NK-92 treated with Interleukin-12 subunit alpha and Interleukin-12 subunit beta, amount 100 ng/mL, for 24 hours (cell line): Measurements from ENCODE around the gene CNTFR.

Experiments used
- DNase-seq: peaks from one replicate; lab custom pipeline; 2025; lab: John Stamatoyannopoulos, UW

Gene CNTFR

DNA sequence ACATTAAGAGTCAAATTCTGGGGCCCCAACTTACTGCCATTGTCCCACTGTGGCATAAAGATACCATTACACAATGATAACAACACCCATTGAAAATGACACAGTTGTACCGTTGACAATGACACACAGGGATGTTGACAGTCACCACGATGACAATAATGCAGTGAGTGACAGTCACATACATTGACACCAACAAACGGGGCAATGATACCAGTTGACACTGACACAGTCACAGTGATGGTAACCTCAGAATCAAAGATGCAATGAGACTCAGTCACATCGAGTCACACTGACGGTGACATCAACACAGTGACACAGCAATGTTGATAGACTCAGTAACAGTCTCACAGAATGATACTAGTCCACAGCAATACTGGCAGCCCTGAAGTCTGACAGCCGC lies 16.9 kb downstream of the CNTFR start:
- no peak for DNase-seq

- DNase-seq, result no peak
Measured at GRCh38 chr9:34572092-34572491, 17.4 kb downstream of the CNTFR start.

DNA sequence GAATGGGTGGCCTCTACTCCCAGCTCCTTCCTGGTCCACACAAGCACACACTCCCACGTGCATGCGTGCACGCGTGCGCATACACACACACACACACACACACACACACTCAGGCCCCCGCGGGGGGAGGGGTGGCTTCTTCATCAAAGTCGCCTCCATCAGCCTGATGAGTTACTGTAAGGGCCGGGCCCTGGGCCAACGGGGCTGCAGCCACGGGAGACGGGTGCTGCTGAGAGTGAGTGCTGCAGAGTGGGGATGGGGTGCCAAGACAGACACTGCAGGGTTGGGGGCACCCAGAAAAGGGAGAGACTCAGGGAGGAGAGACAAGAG lies 18.1 kb downstream of the CNTFR start:
- DNase-seq, result no peak

- DNase-seq, result no peak
Measured at GRCh38 chr9:34570809-34571480, 18.6 kb downstream of the CNTFR start.

GRCh38 chr9:34570376-34570775 lies 19.1 kb downstream of the CNTFR start:
- DNase-seq, result no peak

DNA sequence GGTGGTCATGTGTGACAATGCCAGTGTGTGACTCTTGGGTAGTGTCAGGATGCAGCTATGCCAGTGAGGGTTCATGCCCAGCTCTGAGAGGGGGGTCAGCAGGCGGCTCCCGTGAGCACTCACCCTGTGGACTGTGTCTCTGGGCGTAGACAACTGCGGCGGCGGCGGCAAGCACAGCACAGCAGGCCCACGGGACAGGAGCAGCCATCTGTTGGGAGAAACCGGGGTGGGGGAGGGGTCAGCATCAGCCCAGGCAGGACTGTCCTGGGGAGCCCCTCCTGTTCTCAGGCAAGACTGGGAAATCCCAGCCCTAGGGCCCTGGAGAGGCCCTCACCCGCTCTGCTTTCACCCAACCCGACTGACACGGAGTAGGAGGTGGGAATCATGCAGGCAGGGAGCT lies 20.8 kb downstream of the CNTFR start:
- no peak for DNase-seq

DNA sequence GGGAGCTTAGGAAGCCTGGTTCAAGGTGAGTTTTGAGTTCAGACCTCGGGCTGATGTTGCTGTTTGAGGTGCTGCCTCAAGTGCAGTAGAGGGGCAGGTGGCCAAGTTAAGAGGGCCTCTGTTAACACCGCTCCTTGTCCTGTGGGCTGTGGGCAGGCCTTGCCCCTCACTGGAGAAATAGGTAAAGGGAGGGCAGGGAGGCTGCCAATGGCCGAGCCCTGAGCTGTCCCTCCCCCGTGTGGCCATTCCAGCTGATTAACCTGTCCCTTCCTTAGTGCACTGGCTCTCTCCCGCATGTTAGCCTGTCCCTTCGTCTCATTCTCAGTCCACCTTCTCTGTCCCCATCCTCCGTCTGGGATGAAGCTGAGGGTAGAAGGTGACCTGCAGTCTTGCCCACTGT lies 21.4 kb downstream of the CNTFR start:
- no peak for DNase-seq

DNA sequence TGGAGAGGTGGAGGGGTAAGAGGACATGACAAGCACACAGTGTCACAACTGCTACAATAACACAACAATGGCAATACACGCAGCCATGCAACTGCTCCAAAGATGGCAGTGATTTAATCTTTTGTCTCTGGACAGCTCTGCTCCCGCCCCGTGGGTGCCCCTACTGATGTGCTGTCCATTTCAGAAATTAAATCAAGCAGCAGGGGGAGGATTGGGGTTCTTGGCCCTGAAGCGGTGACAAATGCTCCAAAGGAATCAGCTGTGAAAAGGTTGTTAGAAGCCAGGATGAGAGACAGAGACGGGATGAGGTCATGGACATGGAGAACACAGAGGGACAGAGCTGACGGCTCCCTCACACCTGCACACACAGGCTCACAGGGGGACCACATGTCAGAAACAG lies 22.6 kb downstream of the CNTFR start:
- no peak for DNase-seq

- no peak for DNase-seq
Measured at GRCh38 chr9:34566322-34566721, 23.2 kb downstream of the CNTFR start.

- DNase-seq, result no peak
Measured at GRCh38 chr9:34565856-34566255, 23.7 kb downstream of the CNTFR start.

- DNase-seq, result no peak
Measured at GRCh38 chr9:34564617-34565016, 24.9 kb downstream of the CNTFR start.

DNA sequence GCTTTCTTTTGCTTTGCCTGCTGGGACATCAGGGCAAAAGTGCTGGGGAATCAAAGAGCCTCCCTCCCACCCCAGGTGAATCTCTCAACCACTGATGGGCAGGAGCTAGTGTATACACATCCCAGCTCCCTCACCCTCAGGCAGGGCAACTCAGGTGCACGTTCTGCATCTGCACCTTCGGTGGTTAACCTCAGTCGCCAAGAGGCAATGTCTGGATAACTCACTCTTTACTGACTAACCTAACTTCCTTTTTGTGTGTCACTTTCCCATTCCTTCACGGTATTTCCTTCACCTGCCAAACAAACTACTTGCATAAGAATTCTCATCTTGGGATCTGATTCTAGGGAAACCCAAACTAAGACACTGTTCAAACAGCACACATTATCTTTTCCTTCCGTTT lies 26.3 kb downstream of the CNTFR start:
- DNase-seq, result no peak

DNA sequence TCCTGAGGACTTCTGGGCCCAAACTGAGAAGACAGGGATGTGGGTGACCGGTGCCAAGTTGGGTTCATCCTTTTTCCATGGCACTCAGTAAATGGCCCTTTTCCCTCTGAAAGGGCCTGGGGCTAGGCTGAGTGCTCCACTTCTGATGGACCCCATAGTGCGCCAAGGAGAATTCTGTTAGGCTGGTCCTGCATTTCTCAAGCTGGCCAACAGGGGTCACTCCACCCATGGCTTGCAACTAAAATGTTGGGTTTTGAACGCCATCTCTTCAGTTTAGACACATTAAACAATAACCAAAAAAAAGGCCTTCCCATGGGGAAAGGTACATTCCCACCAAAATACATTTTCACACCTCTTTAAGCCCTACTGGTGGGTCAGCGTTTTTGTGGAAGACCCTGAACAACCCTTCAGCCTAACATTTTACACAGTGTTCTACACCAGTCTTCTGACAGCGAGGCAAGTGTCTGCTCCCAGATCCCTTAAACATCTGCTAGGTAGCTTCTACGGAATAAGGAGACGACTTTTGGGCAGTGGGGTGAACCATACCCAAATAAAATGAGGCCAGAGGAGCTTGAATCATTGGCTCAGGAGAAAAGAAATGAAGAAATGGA lies 27.3 kb downstream of the CNTFR start:
- no peak for DNase-seq

DNA sequence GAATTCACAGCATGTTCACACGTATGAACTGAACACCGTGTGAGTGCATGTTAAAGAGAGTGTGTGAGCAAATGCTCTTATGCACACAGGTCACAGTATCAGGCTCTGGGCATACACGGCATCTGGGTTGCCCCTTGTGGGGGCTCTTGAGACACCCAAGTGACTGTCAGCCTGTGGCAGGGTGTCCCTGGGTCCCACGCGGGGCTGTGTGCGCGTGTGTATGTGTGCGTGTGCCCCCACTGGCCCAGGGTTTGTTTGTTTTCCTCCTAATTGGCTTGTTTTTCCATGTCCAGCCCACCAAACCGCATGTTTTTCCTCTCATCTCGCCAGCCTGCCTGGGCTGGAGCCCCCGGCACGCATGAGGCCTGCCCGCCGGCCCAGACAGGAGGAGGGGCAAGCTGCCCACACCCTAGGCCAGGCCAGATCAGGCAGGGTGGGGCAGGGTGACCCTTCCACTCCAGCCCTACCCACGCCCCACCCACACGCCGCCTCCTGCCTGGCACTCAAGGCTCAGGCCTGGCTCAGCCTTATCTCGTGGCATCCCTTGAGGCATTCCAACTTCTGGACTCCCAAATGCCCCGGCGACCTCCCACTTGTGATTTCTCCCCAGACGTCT lies 28.8 kb downstream of the CNTFR start:
- no peak for DNase-seq

- no peak for DNase-seq
Measured at GRCh38 chr9:34559624-34560455, 29.7 kb downstream of the CNTFR start.

DNA sequence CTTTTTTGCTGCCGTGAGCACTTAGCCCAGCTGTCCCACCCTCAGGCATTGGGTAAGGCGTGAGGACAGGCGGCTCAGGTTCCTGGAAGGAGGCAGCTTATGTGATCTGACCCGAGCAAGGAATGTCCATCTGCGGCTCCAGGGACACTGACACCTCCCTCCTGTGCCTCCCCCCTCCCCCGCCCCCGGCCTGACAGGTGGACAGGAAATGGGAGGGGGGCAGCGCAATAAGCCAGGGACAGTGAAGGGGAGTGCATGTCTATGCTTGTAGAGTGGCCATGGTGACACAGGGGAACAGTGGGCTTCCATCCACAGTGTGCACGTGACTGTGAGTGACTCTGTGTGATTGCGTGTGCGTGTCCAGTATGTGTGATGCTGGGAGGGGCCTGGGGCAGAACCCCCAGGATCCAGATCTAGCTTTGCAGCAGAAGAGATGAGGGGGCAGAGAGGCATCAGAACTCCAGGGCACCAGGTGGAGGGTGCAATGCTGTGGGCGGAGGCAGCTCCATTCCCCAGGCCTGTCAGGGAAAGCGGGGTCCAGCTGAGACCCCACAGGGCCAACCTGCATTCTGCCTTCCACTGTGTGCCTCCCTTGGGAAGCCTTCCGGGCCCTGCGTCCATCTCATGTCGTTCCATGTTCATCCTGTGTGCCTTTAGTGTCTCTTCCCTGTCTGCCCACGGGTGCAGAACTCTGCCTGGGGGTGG lies 30.5 kb downstream of the CNTFR start:
- DNase-seq, result no peak

- DNase-seq, result no peak
Measured at GRCh38 chr9:34558364-34558763, 31.2 kb downstream of the CNTFR start.

- DNase-seq, result no peak
Measured at GRCh38 chr9:34557426-34558321, 31.9 kb downstream of the CNTFR start.

DNA sequence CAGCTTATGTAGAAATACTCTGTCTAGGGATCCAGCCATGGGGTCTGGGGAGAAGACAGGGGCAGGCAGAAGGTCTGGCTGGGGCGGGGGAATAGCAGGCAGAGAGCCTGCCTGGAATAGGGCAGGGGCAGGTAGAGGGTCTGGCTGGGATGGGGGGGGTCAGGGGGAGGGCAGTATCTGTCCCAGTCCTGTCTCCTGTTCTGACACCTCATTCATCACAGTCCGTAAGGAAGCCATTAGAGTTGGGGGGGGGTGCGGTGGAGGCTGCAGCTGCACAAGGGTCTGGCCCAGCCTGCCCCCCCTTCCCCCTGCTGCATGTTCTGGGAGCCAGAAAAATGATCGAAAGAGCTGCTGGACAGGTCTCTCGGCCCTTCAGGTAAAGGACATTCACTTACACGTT lies 32.6 kb downstream of the CNTFR start:
- no peak for DNase-seq

DNA sequence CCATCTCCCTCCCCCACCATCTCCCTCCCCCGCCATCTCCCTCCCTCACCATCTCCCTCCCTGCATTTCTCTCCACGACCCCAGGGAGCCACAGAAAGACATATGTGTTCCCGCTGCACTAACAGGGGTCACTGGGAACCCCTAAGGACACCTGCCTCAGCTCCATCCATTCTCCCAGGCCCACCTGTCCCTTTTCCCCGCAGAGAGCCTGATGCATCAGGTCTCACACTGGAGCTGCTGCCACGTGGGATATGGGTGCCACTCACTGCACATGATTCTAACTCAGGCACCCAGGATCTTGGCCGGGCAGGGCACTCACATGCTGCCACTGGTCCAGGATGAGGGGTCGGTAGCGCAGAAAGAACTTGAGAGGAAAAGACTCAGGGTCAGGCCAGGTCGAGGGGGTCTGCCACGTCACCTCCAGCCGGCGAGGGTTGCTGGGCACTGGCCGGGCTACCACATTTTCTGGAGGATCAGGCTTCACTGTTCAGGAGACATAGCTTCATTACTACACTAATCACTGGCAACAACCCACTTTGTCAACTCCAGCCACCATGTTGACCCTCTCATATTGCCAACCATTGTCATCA lies 33.5 kb downstream of the CNTFR start:
- no peak for DNase-seq

- DNase-seq, result no peak
Measured at GRCh38 chr9:34555500-34555899, 34.0 kb downstream of the CNTFR start.
